ENCODE data around the gene NCOA7. TPM values are rescaled to one million over a fixed set of nuclear protein-coding genes. Genes with fewer than 3 reads are reported as not detected.

NCOA7 gene
- total RNA-seq, 1 experiment from 2014 or later = 13.8 TPM

- Histone ChIP-seq H3K4me3 (replicated peaks in 1 of 2; ENCODE audit: low read depth in 1 of 2, low read length in 2 of 2) (no peak overlapping the region), H3K9me3 (ENCODE audit: control insufficient read depth in 1 of 2, insufficient read depth in 1 of 2, low read depth in 1 of 2, low read length in 2 of 2) (no peaks in the 10 kb centered on the region), H4K20me1 (ENCODE audit: insufficient read depth) (no peaks in the 10 kb centered on the region), H3K36me3 (ENCODE audit: control insufficient read depth in 1 of 2, insufficient read depth in 2 of 2, low read length in 2 of 2) (0 out of 4 replicates have a peak, but pooled peaks cover 0 to 3% of the 10 kb centered on the region in 2 experiments), H3K4me2 (ENCODE audit: low read length) (no peak overlapping the region), H3K9ac (ENCODE audit: low read length) (no peak overlapping the region), H3K27me3 (ENCODE audit: insufficient read depth, low read length) (no peaks in the 10 kb centered on the region), H2AFZ (ENCODE audit: low read depth, low read length, poor library complexity, severe bottlenecking) (no peak overlapping the region), H3K79me2 (ENCODE audit: insufficient read depth, low read length) (no peaks in the 10 kb centered on the region), H3K4me1 (ENCODE audit: control insufficient read depth in 1 of 2, insufficient read depth in 2 of 2, low read length in 2 of 2) (peaks cover 4 to 15% of the 10 kb centered on the region in 2 experiments), H3K27ac (ENCODE audit: low read depth, low read length) (no peak overlapping the region), H3K9me2 (ENCODE audit: insufficient read depth) (no peaks in the 10 kb centered on the region)
- no peak for DNase-seq (ENCODE audit: low read depth, low spot score)
- ATAC-seq = no peak
- ChIA-PET POLR2A (no interaction called here), RAD21 (ENCODE audit: low non-redundant PET in 1 of 2, low total read pairs in 2 of 2, uncharacterized antibody in 2 of 2, unreplicated experiment in 2 of 2) (no interaction called here), CTCF (interaction anchor here (1.4 kb wide), 1 partner anchor 33 kb away, joined by 4 read pairs; the partner anchor contains the start of gene HINT3)
- no peak for TF ChIP-seq ATF3 (IDR thresholded peaks at IDR 0.05)
- TF ChIP-seq, protein P1, sequence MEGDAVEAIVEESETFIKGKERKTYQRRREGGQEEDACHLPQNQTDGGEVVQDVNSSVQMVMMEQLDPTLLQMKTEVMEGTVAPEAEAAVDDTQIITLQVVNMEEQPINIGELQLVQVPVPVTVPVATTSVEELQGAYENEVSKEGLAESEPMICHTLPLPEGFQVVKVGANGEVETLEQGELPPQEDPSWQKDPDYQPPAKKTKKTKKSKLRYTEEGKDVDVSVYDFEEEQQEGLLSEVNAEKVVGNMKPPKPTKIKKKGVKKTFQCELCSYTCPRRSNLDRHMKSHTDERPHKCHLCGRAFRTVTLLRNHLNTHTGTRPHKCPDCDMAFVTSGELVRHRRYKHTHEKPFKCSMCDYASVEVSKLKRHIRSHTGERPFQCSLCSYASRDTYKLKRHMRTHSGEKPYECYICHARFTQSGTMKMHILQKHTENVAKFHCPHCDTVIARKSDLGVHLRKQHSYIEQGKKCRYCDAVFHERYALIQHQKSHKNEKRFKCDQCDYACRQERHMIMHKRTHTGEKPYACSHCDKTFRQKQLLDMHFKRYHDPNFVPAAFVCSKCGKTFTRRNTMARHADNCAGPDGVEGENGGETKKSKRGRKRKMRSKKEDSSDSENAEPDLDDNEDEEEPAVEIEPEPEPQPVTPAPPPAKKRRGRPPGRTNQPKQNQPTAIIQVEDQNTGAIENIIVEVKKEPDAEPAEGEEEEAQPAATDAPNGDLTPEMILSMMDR (IDR thresholded peaks at IDR 0.05 in 2 of 3, conservative IDR thresholded peaks at IDR 0.05 in 1 of 3; ENCODE audit: borderline replicate concordance in 1 of 3, insufficient read depth in 1 of 3, low read depth in 2 of 3, low read length in 2 of 3) = no peak
- TF ChIP-seq CEBPB (IDR thresholded peaks at IDR 0.05; ENCODE audit: low read depth) = no peak
- no peak for TF ChIP-seq EGR1 (IDR thresholded peaks at IDR 0.05; ENCODE audit: low read depth)
- no peak for TF ChIP-seq EZH2phosphoT487 (IDR thresholded peaks at IDR 0.05; ENCODE audit: borderline replicate concordance)
- TF ChIP-seq CBX3 (IDR thresholded peaks at IDR 0.05; ENCODE audit: low read depth) = no peak
- no peak for TF ChIP-seq MAX (IDR thresholded peaks at IDR 0.05)
- TF ChIP-seq, protein P2, sequence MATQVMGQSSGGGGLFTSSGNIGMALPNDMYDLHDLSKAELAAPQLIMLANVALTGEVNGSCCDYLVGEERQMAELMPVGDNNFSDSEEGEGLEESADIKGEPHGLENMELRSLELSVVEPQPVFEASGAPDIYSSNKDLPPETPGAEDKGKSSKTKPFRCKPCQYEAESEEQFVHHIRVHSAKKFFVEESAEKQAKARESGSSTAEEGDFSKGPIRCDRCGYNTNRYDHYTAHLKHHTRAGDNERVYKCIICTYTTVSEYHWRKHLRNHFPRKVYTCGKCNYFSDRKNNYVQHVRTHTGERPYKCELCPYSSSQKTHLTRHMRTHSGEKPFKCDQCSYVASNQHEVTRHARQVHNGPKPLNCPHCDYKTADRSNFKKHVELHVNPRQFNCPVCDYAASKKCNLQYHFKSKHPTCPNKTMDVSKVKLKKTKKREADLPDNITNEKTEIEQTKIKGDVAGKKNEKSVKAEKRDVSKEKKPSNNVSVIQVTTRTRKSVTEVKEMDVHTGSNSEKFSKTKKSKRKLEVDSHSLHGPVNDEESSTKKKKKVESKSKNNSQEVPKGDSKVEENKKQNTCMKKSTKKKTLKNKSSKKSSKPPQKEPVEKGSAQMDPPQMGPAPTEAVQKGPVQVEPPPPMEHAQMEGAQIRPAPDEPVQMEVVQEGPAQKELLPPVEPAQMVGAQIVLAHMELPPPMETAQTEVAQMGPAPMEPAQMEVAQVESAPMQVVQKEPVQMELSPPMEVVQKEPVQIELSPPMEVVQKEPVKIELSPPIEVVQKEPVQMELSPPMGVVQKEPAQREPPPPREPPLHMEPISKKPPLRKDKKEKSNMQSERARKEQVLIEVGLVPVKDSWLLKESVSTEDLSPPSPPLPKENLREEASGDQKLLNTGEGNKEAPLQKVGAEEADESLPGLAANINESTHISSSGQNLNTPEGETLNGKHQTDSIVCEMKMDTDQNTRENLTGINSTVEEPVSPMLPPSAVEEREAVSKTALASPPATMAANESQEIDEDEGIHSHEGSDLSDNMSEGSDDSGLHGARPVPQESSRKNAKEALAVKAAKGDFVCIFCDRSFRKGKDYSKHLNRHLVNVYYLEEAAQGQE (IDR thresholded peaks at IDR 0.05; ENCODE audit: low read depth) = no peak
- TF ChIP-seq ZBTB33 (IDR thresholded peaks at IDR 0.05; ENCODE audit: extremely low read depth, insufficient replicate concordance, low read length) = no peak
- no peak for TF ChIP-seq JUND (IDR thresholded peaks at IDR 0.05)
- TF ChIP-seq FOSL1 (IDR thresholded peaks at IDR 0.05; ENCODE audit: low read depth) = no peak
- BruUV-seq (replicated peaks) = no TSS peak
- intact Hi-C loops (cut with micrococcal nuclease) = no loop called here
Observed at GRCh38 chr6:125923366-125923877, 132.7 kb downstream of the NCOA7 start.
